Uterus (tissue), 4 donors: ENCODE data around the gene SLC50A1. TPM values are rescaled to one million over a fixed set of nuclear protein-coding genes. Genes with fewer than 3 reads are reported as not detected.

Source experiments
- DNase-seq, 2 donors: peaks; one replicate each; pipeline ENCODE4 v3.0.0-alpha.2; 2019 to 2020
- H3K27ac ChIP-seq, 2 donors: fragments of 200-600 bp; sonication (generic); 1 replicate in 1 of 2; 2 replicates in 1 of 2; pipeline ENCODE4 v1.5.1; 2016 to 2018
- H3K27me3 ChIP-seq, 2 donors: fragments of 200-600 bp; sonication (generic); one replicate each; pipeline ENCODE4 v1.5.1; 2018 to 2019; ENCODE audit warnings: control low read depth in 1 of 2
- H3K36me3 ChIP-seq, 2 donors: fragments of 200-600 bp; sonication (generic); one replicate each; pipeline ENCODE4 v1.5.1; 2019; ENCODE audit warnings: control low read depth in 1 of 2
- H3K4me1 ChIP-seq, 2 donors: fragments of 200-600 bp; sonication (generic); one replicate each; pipeline ENCODE4 v1.5.1; 2018 to 2019; ENCODE audit warnings: control low read depth in 1 of 2
- H3K4me3 ChIP-seq, 2 donors: fragments of 200-600 bp; sonication (generic); 1 replicate in 1 of 2; 2 replicates in 1 of 2; pipeline ENCODE4 v1.5.1; 2018 to 2019; ENCODE audit warnings: mild to moderate bottlenecking in 1 of 2
- H3K9me3 ChIP-seq, 2 donors: fragments of 200-600 bp; sonication (generic); one replicate each; pipeline ENCODE4 v1.5.1; 2019; ENCODE audit warnings: control low read depth in 1 of 2
- CTCF ChIP-seq, 4 experiments: fragments of 200-600 bp in 2 of 4; fragments of 450-650 bp in 2 of 4; sonication (generic) in 2 of 4; IDR thresholded peaks; one replicate each; pipeline ENCODE4 v1.5.1; 2016 to 2019; ENCODE audit warnings: antibody characterized with exemption in 4 of 4, mild to moderate bottlenecking in 2 of 4, moderate library complexity in 1 of 4
- POLR2A ChIP-seq, 2 donors: fragments of 450-650 bp; IDR thresholded peaks; one replicate each; pipeline ENCODE4 v1.6.1; 2016; ENCODE audit warnings: antibody characterized with exemption in 2 of 2, mild to moderate bottlenecking in 1 of 2, moderate library complexity in 1 of 2
- intact Hi-C: fragments of 100-400 bp; cut with DNase I; formaldehyde crosslinking; loops from one replicate; pipeline ENCODE4 v1.15.1; 2023; ENCODE audit warnings: low total_unique reads
- total RNA-seq, 4 donors: library from RNA; depleted of rRNA in 3 of 4; stranded (reverse); fragments of >200 nt in 3 of 4; gene quantifications; one replicate each; pipeline versions ENCODE4 v1.1.0 to v1.2.4, GENCODE V29; 2014 to 2023
- donor health status: DM: yes; HTN: yes; CAD: no.

SLC50A1 gene
- total RNA-seq, 4 donors from 2014 or later = 0.26 to 24.0 (median 21.8) TPM

GRCh38 chr1:155126556-155127104 is 9.0 kb upstream of the SLC50A1 start:
- TF ChIP-seq POLR2A (IDR thresholded peaks at IDR 0.05) (no peak), CTCF (IDR thresholded peaks at IDR 0.05) (no peak)
- Histone ChIP-seq H3K4me1 (peaks cover 0 to 23% of the 10 kb centered on the region in 2 donors), H3K36me3 (no peaks in the 10 kb centered on the region), H3K27ac (peak overlapping the region; percentile 52 to 74), H3K27me3 (no peaks in the 10 kb centered on the region), H3K9me3 (no peaks in the 10 kb centered on the region), H3K4me3 (peak overlapping the region; percentile 62)
- intact Hi-C loops = no loop called here
- DNase-seq = peak in 1 of 2 donors; percentile 28

- peak within 1 kb of the TSS; percentile 62 for H3K4me3 ChIP-seq
- no peaks in the 10 kb centered on the region for H3K27me3 ChIP-seq
- TF ChIP-seq POLR2A (IDR thresholded peaks at IDR 0.05) = peak in 1 of 2 donors; percentile 77
- no peak for TF ChIP-seq CTCF (IDR thresholded peaks at IDR 0.05)
- H3K9me3 ChIP-seq = no peaks in the 10 kb centered on the region
- intact Hi-C loops = no loop called here
- no peaks in the 10 kb centered on the region for H3K36me3 ChIP-seq
- H3K4me1 ChIP-seq = peaks cover 0 to 23% of the 10 kb centered on the region in 2 donors
- H3K27ac ChIP-seq = peak within 1 kb of the TSS; percentile 74 to 83
- DNase-seq = peak; percentile 54 to 61
Observed at GRCh38 chr1:155127105-155127966, 8.3 kb upstream of the SLC50A1 start, which contains the start of gene EFNA1. EFNA1 (plus strand) TSS chr1:155127876; CDS start chr1:155127978, 102 bp downstream.

GRCh38 chr1:155127967-155128754 is 7.5 kb upstream of the SLC50A1 start:
- intact Hi-C loops = no loop called here
- Histone ChIP-seq H3K4me1 (peaks cover 0 to 23% of the 10 kb centered on the region in 2 donors), H3K27ac (peak overlapping the region; percentile 74 to 83), H3K4me3 (peak overlapping the region; percentile 62), H3K36me3 (no peaks in the 10 kb centered on the region), H3K27me3 (no peaks in the 10 kb centered on the region), H3K9me3 (no peaks in the 10 kb centered on the region)
- DNase-seq = no peak
- TF ChIP-seq CTCF (IDR thresholded peaks at IDR 0.05) (no peak), POLR2A (IDR thresholded peaks at IDR 0.05) (no peak)

- peaks cover 0 to 23% of the 10 kb centered on the region in 2 donors for H3K4me1 ChIP-seq
- H3K9me3 ChIP-seq = no peaks in the 10 kb centered on the region
- intact Hi-C loops = no loop called here
- H3K27me3 ChIP-seq = no peaks in the 10 kb centered on the region
- peak overlapping the region; percentile 74 to 83 for H3K27ac ChIP-seq
- TF ChIP-seq CTCF (IDR thresholded peaks at IDR 0.05) = no peak
- TF ChIP-seq POLR2A (IDR thresholded peaks at IDR 0.05) = peak in 1 of 2 donors; percentile 10
- peak in 1 of 2 donors; percentile 52 for DNase-seq
- H3K36me3 ChIP-seq = no peaks in the 10 kb centered on the region
- H3K4me3 ChIP-seq = peak overlapping the region; percentile 62
Observed at GRCh38 chr1:155128755-155129473, 6.7 kb upstream of the SLC50A1 start.
